A673 (cell line): ENCODE data around the gene OR2Y1. TPM values are rescaled to one million over a fixed set of nuclear protein-coding genes. Genes with fewer than 3 reads are reported as not detected.

ENCODE experiments used
- BruUV-seq: library from RNA; stranded (reverse); fragments of 400-500 nt; replicated peaks from 2 replicates; lab custom pipeline; 2021; lab: Mats Ljungman, UMichigan
- CTCF ChIA-PET: fragments of 300-600 bp; sonication (Branson Sonifier 250); formaldehyde crosslinking; loops from one replicate; lab custom pipeline; 2022; ENCODE audit warnings: antibody characterized with exemption; lab: Charles Lee
- POLR2A ChIA-PET: fragments of 300-600 bp; sonication (Branson Sonifier 250); formaldehyde crosslinking; loops from one replicate; lab custom pipeline; 2022; ENCODE audit warnings: antibody characterized with exemption; ENCODE audit not compliant: low non-redundant PET; lab: Charles Lee
- DNase-seq: peaks from one replicate; pipeline ENCODE4 v3.0.0-alpha.2; 2015; ENCODE audit warnings: low spot score
- H3K27ac ChIP-seq: fragments of 200-600 bp; sonication (generic); 2 replicates; pipeline ENCODE4 v1.5.1; 2016; ENCODE audit warnings: mixed run types, low read depth, mild to moderate bottlenecking, mixed read lengths, antibody characterized with exemption, low read length; ENCODE audit not compliant: poor library complexity, severe bottlenecking
- H3K27me3 ChIP-seq: fragments of 200-600 bp; sonication (generic); replicated peaks from 2 replicates; pipeline ENCODE4 v1.6.1; 2017; ENCODE audit warnings: mixed run types, low read depth, mild to moderate bottlenecking, mixed read lengths, antibody characterized with exemption, low read length; ENCODE audit not compliant: insufficient read depth, poor library complexity
- H3K36me3 ChIP-seq: fragments of 200-600 bp; sonication (generic); 2 replicates; pipeline ENCODE4 v1.6.1; 2016; ENCODE audit warnings: mixed run types, mild to moderate bottlenecking, mixed read lengths, antibody characterized with exemption, low read length; ENCODE audit not compliant: insufficient read depth, poor library complexity, severe bottlenecking
- H3K4me1 ChIP-seq: fragments of 200-600 bp; sonication (generic); 2 replicates; pipeline ENCODE4 v1.6.1; 2017; ENCODE audit warnings: mixed run types, mild to moderate bottlenecking, mixed read lengths, antibody characterized with exemption, low read length; ENCODE audit not compliant: insufficient read depth, poor library complexity, severe bottlenecking
- H3K4me3 ChIP-seq: fragments of 200-600 bp; sonication (generic); 2 replicates; pipeline ENCODE4 v1.5.1; 2016; ENCODE audit warnings: low read depth, mixed run types, mild to moderate bottlenecking, mixed read lengths, low read length; ENCODE audit not compliant: poor library complexity, severe bottlenecking
- H3K9me3 ChIP-seq: fragments of 200-600 bp; sonication (generic); 2 replicates; pipeline ENCODE4 v1.6.1; 2016; ENCODE audit warnings: mixed run types, low read depth, mild to moderate bottlenecking, mixed read lengths, antibody characterized with exemption, low read length; ENCODE audit not compliant: poor library complexity, severe bottlenecking
- CTCF ChIP-seq: fragments of 300-800, 200-600 bp; sonication (generic); conservative IDR thresholded peaks from 2 replicates; pipeline ENCODE4 v1.5.1; 2017; ENCODE audit warnings: low read depth, mild to moderate bottlenecking, antibody characterized with exemption, low read length, moderate library complexity, mixed read lengths
- EZH2 ChIP-seq: fragments of 200-600 bp; sonication (generic); IDR thresholded peaks from 2 replicates; pipeline ENCODE4 v1.6.1; 2017; ENCODE audit warnings: borderline replicate concordance, low read depth, mild to moderate bottlenecking, mixed read lengths, antibody characterized with exemption, low read length; ENCODE audit not compliant: poor library complexity, severe bottlenecking
- intact Hi-C: fragments of 100-400 bp; cut with micrococcal nuclease; formaldehyde crosslinking; loops from one replicate; pipeline ENCODE4 v1.10.0; 2022; ENCODE audit not compliant: unreplicated experiment
- total RNA-seq: library from RNA; stranded (reverse); gene quantifications from 2 replicates; pipeline ENCODE4 v1.2.3, GENCODE V29; 2021

Gene OR2Y1
- total RNA-seq, 1 experiment from 2014 or later, result not detected

DNA sequence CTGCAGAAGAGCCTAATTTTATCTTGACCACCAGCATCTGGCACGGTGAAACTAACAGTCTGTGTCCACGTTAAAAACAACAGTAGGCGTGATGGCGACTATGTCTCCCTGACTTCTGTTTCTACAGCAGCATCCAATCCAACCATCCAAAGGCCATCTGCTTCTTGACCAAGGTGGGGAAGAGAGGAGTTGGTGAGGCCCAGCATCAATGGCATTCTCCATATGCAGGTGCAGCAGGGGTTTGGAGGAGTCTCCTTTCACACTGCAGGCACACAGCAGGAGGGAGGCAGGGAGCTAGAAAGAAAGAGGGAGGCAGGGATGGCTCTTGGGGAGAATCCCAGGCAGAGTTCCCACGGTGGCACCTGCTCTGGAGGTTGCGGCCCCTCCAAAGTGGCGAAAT is 35.8 kb upstream of the OR2Y1 start:
- H3K27ac ChIP-seq, result no peak overlapping the region
- no peak overlapping the region for H3K4me3 ChIP-seq
- no peak for DNase-seq
- BruUV-seq, result no TSS peak
- intact Hi-C loops, result no loop called here
- no peak for TF ChIP-seq EZH2
- H3K4me1 ChIP-seq, result no peaks in the 10 kb centered on the region
- H3K36me3 ChIP-seq, result no peaks in the 10 kb centered on the region
- peaks cover 5% of the 10 kb centered on the region for H3K27me3 ChIP-seq
- H3K9me3 ChIP-seq, result no peaks in the 10 kb centered on the region
- ChIA-PET POLR2A (no interaction called here), CTCF (no interaction called here)

- ChIA-PET CTCF (no interaction called here), POLR2A (no interaction called here)
- Histone ChIP-seq H3K4me1 (no peaks in the 10 kb centered on the region), H3K27me3 (peaks cover 5% of the 10 kb centered on the region), H3K27ac (no peak overlapping the region), H3K9me3 (no peaks in the 10 kb centered on the region), H3K36me3 (no peaks in the 10 kb centered on the region), H3K4me3 (no peak overlapping the region)
- DNase-seq, result no peak
- intact Hi-C loops, result no loop called here
- no peak for TF ChIP-seq EZH2
- TF ChIP-seq CTCF, result no peak
- BruUV-seq, result no TSS peak
Observed at GRCh38 chr5:180771839-180772238, 32.0 kb upstream of the OR2Y1 start.

DNA sequence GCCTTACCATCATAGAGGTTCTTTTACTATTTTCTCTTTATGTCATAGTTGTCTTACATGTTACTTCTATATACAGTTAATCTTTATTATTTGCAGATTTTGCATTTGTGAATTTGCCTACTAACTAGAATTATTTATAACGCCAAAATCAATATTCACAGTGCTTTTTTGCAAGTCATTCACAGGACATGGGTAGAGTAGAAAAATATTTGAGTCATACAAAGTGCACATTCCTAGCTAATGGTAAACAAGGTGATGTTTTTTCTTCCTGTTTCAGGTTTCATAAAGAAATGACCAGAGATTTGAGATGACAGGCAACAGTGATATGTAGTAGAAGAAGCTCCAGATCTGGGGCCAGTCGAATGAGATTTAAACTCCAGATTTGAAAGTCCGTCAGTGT is 30.0 kb upstream of the OR2Y1 start:
- TF ChIP-seq CTCF, result no peak
- POLR2A ChIA-PET, result no interaction called here
- Histone ChIP-seq H3K9me3 (no peaks in the 10 kb centered on the region), H3K4me3 (no peak overlapping the region), H3K4me1 (no peaks in the 10 kb centered on the region), H3K27me3 (peaks cover 5% of the 10 kb centered on the region), H3K36me3 (no peaks in the 10 kb centered on the region), H3K27ac (no peak overlapping the region)
- no peak for DNase-seq
- BruUV-seq, result no TSS peak
- intact Hi-C loops, result no loop called here
- CTCF ChIA-PET, result no interaction called here

- CTCF ChIA-PET, result no interaction called here
- BruUV-seq, result no TSS peak
Observed at GRCh38 chr5:180755601-180756000, 15.7 kb upstream of the OR2Y1 start.

More at GRCh38 chr5:180755601-180756000, 15.7 kb upstream of the OR2Y1 start:
- H3K36me3 ChIP-seq, result no peaks in the 10 kb centered on the region
- H3K4me3 ChIP-seq, result no peak overlapping the region
- intact Hi-C loops, result no loop called here
- no peak overlapping the region for H3K27ac ChIP-seq
- H3K4me1 ChIP-seq, result no peaks in the 10 kb centered on the region
- H3K27me3 ChIP-seq, result peaks cover 13% of the 10 kb centered on the region
- POLR2A ChIA-PET, result no interaction called here
- no peaks in the 10 kb centered on the region for H3K9me3 ChIP-seq
- DNase-seq, result no peak
- no peak for TF ChIP-seq CTCF
- no peak for TF ChIP-seq EZH2
